Ishikawa (cell line): ENCODE results near the gene TBC1D2B.

ENCODE experiments used
- EP300 ChIP-seq: IDR thresholded peaks from 2 replicates; pipeline ENCODE4 v1.6.1; 2012; ENCODE audit warnings: borderline replicate concordance
- FOXM1 ChIP-seq: IDR thresholded peaks from 2 replicates; pipeline ENCODE4 v1.6.1; 2012; ENCODE audit warnings: low read depth, borderline replicate concordance
- REST ChIP-seq: IDR thresholded peaks from 2 replicates; pipeline ENCODE4 v1.6.1; 2012; ENCODE audit warnings: low read depth, mild to moderate bottlenecking
- YY1 ChIP-seq: IDR thresholded peaks from 2 replicates; pipeline ENCODE4 v1.6.1; 2012; ENCODE audit warnings: low read depth

- no peak for TF ChIP-seq YY1
- no peak for TF ChIP-seq REST
- no peak for TF ChIP-seq EP300
- TF ChIP-seq FOXM1: no peak
Observed at GRCh38 chr15:78082743-78083110, 5.2 kb upstream of the TBC1D2B start.
